ENCODE measurements around the gene ZNRF2. TPM values are rescaled to one million over a fixed set of nuclear protein-coding genes. Genes with fewer than 3 reads are reported as not detected.
"Not testable (repeated sequence)": the region's sequence is repeated elsewhere in the genome, so short reads cannot be mapped to it uniquely, and the experiment has no call there.

The ZNRF2 gene
- total RNA-seq, 6 experiments from 2014 or later: 17.1 to 24.0 (median 18.7) TPM

DNA sequence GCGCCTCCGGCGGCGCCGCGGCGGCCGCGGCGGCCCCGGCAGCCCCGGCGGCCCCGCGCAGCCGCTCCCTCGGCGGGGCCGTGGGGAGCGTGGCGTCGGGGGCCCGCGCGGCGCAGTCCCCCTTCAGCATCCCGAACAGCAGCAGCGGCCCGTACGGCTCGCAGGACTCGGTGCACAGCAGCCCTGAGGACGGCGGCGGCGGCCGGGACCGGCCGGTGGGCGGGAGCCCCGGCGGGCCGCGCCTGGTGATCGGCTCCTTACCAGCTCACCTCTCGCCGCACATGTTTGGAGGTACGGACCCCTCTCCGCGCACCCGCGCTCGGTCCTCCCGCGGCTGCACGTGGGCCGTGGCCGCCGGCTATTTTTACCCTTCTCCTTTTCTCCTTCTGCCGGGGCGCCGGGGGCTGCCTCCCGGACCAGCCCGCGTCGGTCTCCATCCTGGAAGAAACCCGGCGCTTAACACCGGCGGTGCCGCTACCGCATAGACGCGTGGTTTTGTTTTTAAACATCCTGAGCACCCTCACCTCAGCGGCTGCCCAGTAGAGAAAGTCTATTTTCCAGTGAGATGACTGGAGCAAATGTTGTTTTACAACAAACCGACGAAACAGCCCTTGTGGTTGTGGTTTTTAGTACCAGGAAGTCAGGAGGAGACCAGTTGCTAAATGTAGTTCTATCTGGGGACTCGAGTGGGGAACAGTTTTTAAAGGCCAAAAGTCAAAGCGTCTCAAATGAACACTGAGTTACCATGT lies 1.3 kb downstream of the ZNRF2 start:
- ATAC-seq (no peak), DNase-seq (peak; percentile 46 to 63 (median 57))
- TF ChIP-seq, protein P1, sequence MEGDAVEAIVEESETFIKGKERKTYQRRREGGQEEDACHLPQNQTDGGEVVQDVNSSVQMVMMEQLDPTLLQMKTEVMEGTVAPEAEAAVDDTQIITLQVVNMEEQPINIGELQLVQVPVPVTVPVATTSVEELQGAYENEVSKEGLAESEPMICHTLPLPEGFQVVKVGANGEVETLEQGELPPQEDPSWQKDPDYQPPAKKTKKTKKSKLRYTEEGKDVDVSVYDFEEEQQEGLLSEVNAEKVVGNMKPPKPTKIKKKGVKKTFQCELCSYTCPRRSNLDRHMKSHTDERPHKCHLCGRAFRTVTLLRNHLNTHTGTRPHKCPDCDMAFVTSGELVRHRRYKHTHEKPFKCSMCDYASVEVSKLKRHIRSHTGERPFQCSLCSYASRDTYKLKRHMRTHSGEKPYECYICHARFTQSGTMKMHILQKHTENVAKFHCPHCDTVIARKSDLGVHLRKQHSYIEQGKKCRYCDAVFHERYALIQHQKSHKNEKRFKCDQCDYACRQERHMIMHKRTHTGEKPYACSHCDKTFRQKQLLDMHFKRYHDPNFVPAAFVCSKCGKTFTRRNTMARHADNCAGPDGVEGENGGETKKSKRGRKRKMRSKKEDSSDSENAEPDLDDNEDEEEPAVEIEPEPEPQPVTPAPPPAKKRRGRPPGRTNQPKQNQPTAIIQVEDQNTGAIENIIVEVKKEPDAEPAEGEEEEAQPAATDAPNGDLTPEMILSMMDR (IDR thresholded peaks at IDR 0.05): no peak
- TF ChIP-seq POLR2A (IDR thresholded peaks at IDR 0.05): peak; percentile 23
- 0% methylated on average over 25 of the region's 79 CpGs for WGBS (ENCODE audit: insufficient coverage, low coverage, low lambda C conversion rate, missing lambda C conversion rate)
- Histone ChIP-seq H3K4me1 (peaks cover 0 to 22% (median 9%) of the 10 kb centered on the region in 4 donors), H3K27ac (peak overlapping the region; percentile 52 to 93 (median 84)), H3K36me3 (no peaks in the 10 kb centered on the region), H3K27me3 (no peaks in the 10 kb centered on the region), H3K4me3 (peak overlapping the region; percentile 56 to 71 (median 58)), H3K9me3 (no peaks in the 10 kb centered on the region)
- intact Hi-C loops (cut with DNase I): no loop called here

DNA sequence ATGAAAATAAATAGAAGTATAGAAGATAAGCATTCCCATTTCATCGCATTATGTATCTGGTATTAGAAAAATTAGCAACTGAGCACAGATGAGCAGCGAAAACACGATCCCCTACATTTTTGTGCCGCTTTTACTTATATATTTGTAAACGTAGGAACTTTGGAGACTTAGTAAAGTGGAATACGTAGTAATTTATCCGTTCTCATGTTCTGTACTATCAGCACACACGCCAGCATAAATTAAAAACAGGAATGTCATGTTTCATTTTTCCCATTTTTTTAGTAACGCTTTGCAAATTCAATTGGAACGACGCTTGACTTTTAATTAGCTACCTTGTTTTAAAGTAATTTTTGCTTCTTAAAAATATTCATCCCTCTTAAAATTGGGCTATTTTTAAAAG lies 2.4 kb downstream of the ZNRF2 start:
- no peaks in the 10 kb centered on the region for H3K36me3 ChIP-seq
- no peak for ATAC-seq

DNA sequence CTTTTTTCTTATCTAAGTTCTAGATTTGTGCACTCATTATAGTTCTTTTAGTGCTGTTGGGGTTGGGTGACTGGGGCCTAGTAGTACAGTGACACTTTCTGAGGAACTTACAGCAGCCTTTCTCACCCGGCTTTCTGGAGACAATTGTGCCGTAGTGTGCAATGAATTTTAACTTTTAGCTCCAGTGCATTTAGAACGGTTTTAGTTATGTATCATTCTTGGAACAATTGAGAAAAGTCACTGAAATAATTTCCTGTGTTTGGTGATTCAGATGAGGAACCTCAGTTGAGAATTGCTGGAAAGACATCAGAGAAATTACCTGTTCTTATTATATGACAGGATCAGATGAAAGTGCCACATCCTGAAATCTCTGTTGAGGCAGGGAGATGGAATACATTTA lies 3.2 kb downstream of the ZNRF2 start:
- intact Hi-C loops (cut with DNase I); H3K9me3 ChIP-seq; ATAC-seq; H3K27me3 ChIP-seq; DNase-seq; H3K36me3 ChIP-seq; H3K4me3 ChIP-seq; H3K27ac ChIP-seq: not testable (repeated sequence)
- WGBS (ENCODE audit: insufficient coverage, low coverage, low lambda C conversion rate, missing lambda C conversion rate): 42% methylated on average over 3 of the region's 3 CpGs
- H3K4me1 ChIP-seq: peaks cover 0 to 19% (median 9%) of the 10 kb centered on the region in 4 donors

More for the DNA sequence above, 2.4 kb downstream of the ZNRF2 start:
- 43% methylated on average over 11 of the region's 11 CpGs for WGBS (ENCODE audit: insufficient coverage, low coverage, low lambda C conversion rate, missing lambda C conversion rate)
- DNase-seq: no peak
- Histone ChIP-seq H3K27me3 (no peaks in the 10 kb centered on the region), H3K9me3 (no peaks in the 10 kb centered on the region), H3K4me3 (peak overlapping the region; percentile 56 to 71 (median 58)), H3K27ac (no peak overlapping the region), H3K4me1 (peaks cover 0 to 19% (median 9%) of the 10 kb centered on the region in 4 donors)
- intact Hi-C loops (cut with DNase I): no loop called here
- TF ChIP-seq, protein P1 (IDR thresholded peaks at IDR 0.05): no peak
- no peak for TF ChIP-seq POLR2A (IDR thresholded peaks at IDR 0.05)

DNA sequence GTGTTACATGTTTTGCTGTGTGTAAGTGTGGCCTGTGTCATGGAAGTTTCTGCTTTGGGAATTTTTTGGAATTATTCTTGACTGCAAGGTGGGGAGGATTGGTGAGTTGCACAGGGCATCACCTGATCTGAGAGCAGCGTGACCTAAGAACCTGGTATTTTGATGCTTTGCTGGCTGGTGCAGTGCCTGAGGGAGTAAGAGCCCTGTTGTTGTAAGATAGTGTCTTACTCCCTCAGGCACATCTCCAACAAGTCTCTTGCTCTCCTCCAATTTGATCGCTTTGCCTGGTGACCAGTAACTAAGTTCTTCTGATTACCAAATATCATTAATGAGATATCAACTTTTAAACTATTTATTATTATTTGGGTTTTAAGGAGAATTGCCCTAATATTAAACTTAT lies 5.2 kb downstream of the ZNRF2 start:
- DNase-seq; H3K4me3 ChIP-seq; H3K27me3 ChIP-seq; H3K9me3 ChIP-seq; ATAC-seq; intact Hi-C loops (cut with DNase I); H3K27ac ChIP-seq; H3K36me3 ChIP-seq: not testable (repeated sequence)
- peaks cover 0 to 19% (median 6%) of the 10 kb centered on the region in 4 donors for H3K4me1 ChIP-seq
- 91% methylated on average over 2 of the region's 2 CpGs for WGBS (ENCODE audit: insufficient coverage, low coverage, low lambda C conversion rate, missing lambda C conversion rate)

DNA sequence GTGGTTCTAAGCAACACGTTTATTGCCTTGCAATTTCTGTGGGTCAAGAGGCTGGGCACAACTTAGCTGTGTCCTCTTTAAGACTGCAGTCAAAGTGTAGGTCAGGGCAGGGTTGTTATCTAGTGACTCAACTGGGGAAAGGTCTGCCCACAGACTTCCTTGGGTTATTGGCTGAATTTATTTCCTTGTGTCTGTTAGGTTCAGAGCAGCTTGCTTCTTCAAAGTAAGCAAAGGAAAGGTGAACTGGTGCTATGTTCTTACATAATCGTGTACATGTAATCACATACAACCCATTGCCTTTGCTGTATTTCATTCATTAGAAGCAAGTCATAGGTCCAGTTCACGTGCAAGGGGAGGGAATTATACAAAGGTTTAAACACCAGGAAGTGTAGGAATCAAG lies 5.9 kb downstream of the ZNRF2 start:
- intact Hi-C loops (cut with DNase I); H3K36me3 ChIP-seq; H3K9me3 ChIP-seq; H3K27ac ChIP-seq; DNase-seq; H3K4me3 ChIP-seq; H3K27me3 ChIP-seq: not testable (repeated sequence)
- WGBS (ENCODE audit: insufficient coverage, low coverage, low lambda C conversion rate, missing lambda C conversion rate): 28% methylated on average over 3 of the region's 3 CpGs
- peak; percentile 11 to 50 (median 42) for ATAC-seq
- H3K4me1 ChIP-seq: peaks cover 0 to 19% (median 6%) of the 10 kb centered on the region in 4 donors

DNA sequence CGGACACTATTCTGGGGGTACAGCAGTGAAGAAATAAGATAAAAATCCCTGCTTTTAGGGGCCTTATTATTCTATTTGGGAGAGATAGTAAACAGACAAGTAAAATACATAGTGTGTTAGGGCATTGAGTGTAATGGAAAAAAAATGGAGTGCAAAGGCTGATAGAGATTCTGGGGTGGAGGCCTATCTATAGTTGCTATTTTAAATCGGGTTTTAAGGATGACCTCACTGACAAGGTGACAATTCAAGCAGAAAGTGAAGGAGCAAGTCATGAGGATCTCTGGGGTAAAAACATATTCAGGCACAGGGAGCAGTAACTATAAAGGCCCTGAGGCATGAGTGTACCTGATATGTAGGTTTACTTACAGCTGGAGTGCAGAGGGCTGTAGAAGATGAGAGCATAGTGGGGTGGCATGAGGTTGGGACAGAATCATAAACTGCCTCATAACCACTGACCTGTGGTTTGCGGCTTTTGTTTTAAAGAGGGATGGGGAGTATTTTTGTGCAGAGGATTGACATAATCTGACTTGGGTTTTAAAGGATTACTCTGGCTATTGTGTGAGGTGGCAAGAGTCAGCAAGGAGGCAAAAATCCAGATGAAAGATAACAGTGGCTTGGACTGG lies 8.1 kb downstream of the ZNRF2 start:
- DNase-seq; H3K27me3 ChIP-seq; H3K4me1 ChIP-seq; H3K4me3 ChIP-seq; H3K27ac ChIP-seq; intact Hi-C loops (cut with DNase I); H3K36me3 ChIP-seq; H3K9me3 ChIP-seq: not testable (repeated sequence)
- ATAC-seq: peak in 1 of 4 donors; percentile 9
- WGBS (ENCODE audit: insufficient coverage, low coverage, low lambda C conversion rate, missing lambda C conversion rate): 87% methylated on average over 3 of the region's 3 CpGs

DNA sequence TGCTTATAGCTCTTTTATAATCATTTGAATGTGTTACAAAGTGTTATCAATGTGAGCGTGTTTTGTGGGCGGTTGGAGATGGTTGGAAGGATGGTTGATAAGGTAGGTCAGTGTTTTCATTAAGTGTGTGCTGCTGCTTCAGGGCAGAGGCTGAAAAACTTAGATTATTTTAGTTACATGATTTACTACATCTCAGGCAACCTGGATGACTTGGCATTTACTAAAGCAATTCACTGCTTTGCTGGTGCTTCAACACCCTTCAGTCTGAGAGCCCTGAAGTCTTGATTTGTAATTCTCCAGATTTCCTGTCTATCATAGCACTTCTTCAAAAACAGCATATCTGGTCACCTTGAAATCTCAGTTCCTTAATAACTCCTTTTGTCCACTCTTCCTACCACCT lies 11.9 kb downstream of the ZNRF2 start:
- H3K9me3 ChIP-seq; H3K4me1 ChIP-seq; ATAC-seq; H3K27me3 ChIP-seq; intact Hi-C loops (cut with DNase I); H3K36me3 ChIP-seq; DNase-seq; H3K4me3 ChIP-seq; H3K27ac ChIP-seq: not testable (repeated sequence)
- 89% methylated on average over 2 of the region's 2 CpGs for WGBS (ENCODE audit: insufficient coverage, low coverage, low lambda C conversion rate, missing lambda C conversion rate)

DNA sequence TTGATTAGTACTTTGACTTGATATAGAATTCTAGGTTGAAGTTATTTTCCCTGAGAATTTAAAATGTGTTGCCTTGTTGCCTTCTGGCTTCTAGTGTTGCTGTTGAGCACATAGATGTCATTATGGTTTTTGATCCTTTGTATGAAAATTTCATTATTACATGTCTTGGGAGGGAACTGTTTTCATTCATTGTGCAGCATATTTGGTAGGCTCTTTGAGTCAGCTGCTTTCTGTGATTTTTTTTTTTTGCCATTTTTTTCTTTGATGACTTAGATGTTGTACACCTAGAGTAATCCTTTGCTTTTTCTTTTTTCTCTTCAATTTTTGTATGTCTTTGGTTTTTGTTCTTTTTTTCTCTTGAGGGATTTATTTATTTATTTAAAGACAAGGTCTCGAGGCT lies 13.1 kb downstream of the ZNRF2 start:
- H3K4me3 ChIP-seq; intact Hi-C loops (cut with DNase I); DNase-seq; H3K27ac ChIP-seq; H3K9me3 ChIP-seq; ATAC-seq; H3K4me1 ChIP-seq; H3K36me3 ChIP-seq; H3K27me3 ChIP-seq: not testable (repeated sequence)
- 80% methylated on average over 1 of the region's 1 CpG for WGBS (ENCODE audit: insufficient coverage, low coverage, low lambda C conversion rate, missing lambda C conversion rate)

DNA sequence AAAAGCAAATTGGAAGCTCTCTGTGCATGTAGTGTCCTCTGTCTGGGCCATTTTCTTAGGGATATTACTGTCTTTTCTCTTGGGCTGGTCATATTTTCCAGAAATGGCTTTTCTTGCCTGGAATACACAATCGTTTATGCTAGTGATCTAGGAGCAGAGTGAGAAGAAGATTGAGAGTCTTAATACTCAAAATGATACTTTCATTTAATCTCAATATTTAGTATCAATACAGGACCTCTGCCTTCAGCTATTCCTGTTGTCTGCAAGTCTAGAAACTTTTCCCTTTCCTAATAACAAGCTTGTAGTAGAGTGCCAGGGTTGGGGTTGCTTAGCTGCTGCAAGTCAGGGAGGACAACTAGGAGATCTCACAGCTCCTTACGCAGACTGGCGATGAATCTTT lies 14.0 kb downstream of the ZNRF2 start:
- WGBS (ENCODE audit: insufficient coverage, low coverage, low lambda C conversion rate, missing lambda C conversion rate): 71% methylated on average over 3 of the region's 3 CpGs
- DNase-seq; H3K4me3 ChIP-seq; intact Hi-C loops (cut with DNase I); H3K4me1 ChIP-seq; H3K9me3 ChIP-seq; ATAC-seq; H3K36me3 ChIP-seq; H3K27ac ChIP-seq; H3K27me3 ChIP-seq: not testable (repeated sequence)
